ENCODE data around the gene ACTA2.

DNA sequence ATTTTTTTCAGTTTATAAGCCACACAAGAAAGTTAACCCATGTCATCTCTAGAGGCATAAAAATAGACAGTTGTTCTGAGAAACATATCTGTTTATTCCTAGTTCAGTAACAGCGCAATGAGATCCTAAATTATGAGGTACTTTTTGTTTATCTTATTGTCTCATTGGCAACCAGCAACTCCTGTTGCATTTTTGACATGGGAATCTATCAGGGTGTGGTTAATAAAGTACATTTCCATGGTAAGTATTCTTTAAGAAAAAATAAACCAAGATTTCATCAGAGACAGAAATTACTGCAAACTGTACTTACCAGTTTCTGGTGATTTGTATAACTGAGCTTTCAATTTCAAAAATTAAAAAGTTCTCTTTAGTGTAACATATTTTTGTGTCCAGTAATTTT lies 47.1 kb upstream of the ACTA2 start:
- no peak for TF ChIP-seq POLR2A (IDR thresholded peaks at IDR 0.05)
- TF ChIP-seq, protein P1, sequence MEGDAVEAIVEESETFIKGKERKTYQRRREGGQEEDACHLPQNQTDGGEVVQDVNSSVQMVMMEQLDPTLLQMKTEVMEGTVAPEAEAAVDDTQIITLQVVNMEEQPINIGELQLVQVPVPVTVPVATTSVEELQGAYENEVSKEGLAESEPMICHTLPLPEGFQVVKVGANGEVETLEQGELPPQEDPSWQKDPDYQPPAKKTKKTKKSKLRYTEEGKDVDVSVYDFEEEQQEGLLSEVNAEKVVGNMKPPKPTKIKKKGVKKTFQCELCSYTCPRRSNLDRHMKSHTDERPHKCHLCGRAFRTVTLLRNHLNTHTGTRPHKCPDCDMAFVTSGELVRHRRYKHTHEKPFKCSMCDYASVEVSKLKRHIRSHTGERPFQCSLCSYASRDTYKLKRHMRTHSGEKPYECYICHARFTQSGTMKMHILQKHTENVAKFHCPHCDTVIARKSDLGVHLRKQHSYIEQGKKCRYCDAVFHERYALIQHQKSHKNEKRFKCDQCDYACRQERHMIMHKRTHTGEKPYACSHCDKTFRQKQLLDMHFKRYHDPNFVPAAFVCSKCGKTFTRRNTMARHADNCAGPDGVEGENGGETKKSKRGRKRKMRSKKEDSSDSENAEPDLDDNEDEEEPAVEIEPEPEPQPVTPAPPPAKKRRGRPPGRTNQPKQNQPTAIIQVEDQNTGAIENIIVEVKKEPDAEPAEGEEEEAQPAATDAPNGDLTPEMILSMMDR (IDR thresholded peaks at IDR 0.05) = no peak
